ENCODE results near the gene ZGRF1. TPM values are rescaled to one million over a fixed set of nuclear protein-coding genes. Genes with fewer than 3 reads are reported as not detected.

ZGRF1 gene
- total and polyA plus RNA-seq, 9 of the 15 experiments (the other 6 are each of a cell fraction or from before 2014, with no cell fraction given): 8.8 to 35.2 (median 22.0) TPM

GRCh38 chr4:112508356-112508755, 128.4 kb downstream of the ZGRF1 start:
- ATAC-seq: no peak
- peaks cover 32 to 48% of the 10 kb centered on the region in 2 experiments for H3K27me3 ChIP-seq (ENCODE audit: control insufficient read depth in 2 of 2, insufficient read depth in 2 of 2, low read length in 2 of 2)
- no peak for TF ChIP-seq TCFL5 (CRISPR knock-in tag; conservative IDR thresholded peaks at IDR 0.05)
- no peak for TF ChIP-seq CBX8 (IDR thresholded peaks at IDR 0.05; ENCODE audit: borderline replicate concordance, extremely low read depth, low read depth, low read length, poor library complexity, severe bottlenecking)
- TF ChIP-seq XRCC3 (IDR thresholded peaks at IDR 0.05): no peak
- TF ChIP-seq GTF2E2 (tag; IDR thresholded peaks at IDR 0.05): no peak
- TF ChIP-seq CBFB (CRISPR knock-in tag; IDR thresholded peaks at IDR 0.05): no peak
- no peak for TF ChIP-seq CEBPG (CRISPR knock-in tag; IDR thresholded peaks at IDR 0.05)
- TF ChIP-seq CEBPG (tag; conservative IDR thresholded peaks at IDR 0.05 in 1 of 2, IDR thresholded peaks at IDR 0.05 in 1 of 2): no peak
- TF ChIP-seq KHSRP (IDR thresholded peaks at IDR 0.05): no peak
- POLR2A ChIA-PET: no interaction called here
- H3K9me3 ChIP-seq (replicated peaks; ENCODE audit: control insufficient read depth, insufficient read depth, low read depth, low read length): no peaks in the 10 kb centered on the region
- H3K4me2 ChIP-seq (ENCODE audit: insufficient read depth, low read length): no peak overlapping the region
- CTCF ChIA-PET (ENCODE audit: low intra/inter-chr PET ratio): no interaction called here
- no peak for FAIRE-seq
- no peaks in the 10 kb centered on the region for H3K9me1 ChIP-seq (ENCODE audit: control insufficient read depth, insufficient read depth, low read length)
- H4K20me1 ChIP-seq (replicated peaks; ENCODE audit: control insufficient read depth, insufficient read depth, low read length): no peaks in the 10 kb centered on the region; the same call in 1 of the 2 replicates
- no peaks in the 10 kb centered on the region for H3K36me3 ChIP-seq (ENCODE audit: control insufficient read depth, insufficient read depth, low read length)
- H3K4me3 ChIP-seq: no peak overlapping the region
- no peaks in the 10 kb centered on the region for H3K79me2 ChIP-seq (ENCODE audit: control insufficient read depth, insufficient read depth, low read length)
- in situ Hi-C loops (cut with MboI): no loop called here
- DNase-seq (ENCODE audit: extremely low read depth in 1 of 4, low spot score in 3 of 4): no peak
- BruUV-seq (replicated peaks): no TSS peak
- H3K27ac ChIP-seq (ENCODE audit: extremely low read depth, low read depth, low read length): no peak overlapping the region
- H2AFZ ChIP-seq (ENCODE audit: low read depth, low read length): no peak overlapping the region
- H3K9ac ChIP-seq (ENCODE audit: insufficient read depth in 1 of 2, low read depth in 2 of 2, low read length in 2 of 2): no peak overlapping the region
- intact Hi-C loops (cut with micrococcal nuclease): no loop called here
- peaks cover 0 to 7% of the 10 kb centered on the region in 2 experiments; a peak in 1 of 5 replicates for H3K4me1 ChIP-seq (replicated peaks in 1 of 2; ENCODE audit: control insufficient read depth in 2 of 2, insufficient read depth in 2 of 2, low read length in 2 of 2)
- 3% methylated on average over 6 of the region's 6 CpGs for WGBS (ENCODE audit: insufficient coverage, low coverage, missing lambda C conversion rate)
